SU-DHL-6 (cell line): Measurements from ENCODE around the gene FHIP2A.
A peak's percentile ranks its signal among the peaks of the same experiment; 100 is the strongest.

Experiments used
- H2AFZ ChIP-seq: fragments of 200-600 bp; sonication (generic); 2 replicates; pipeline ENCODE4 v1.6.1; 2014; ENCODE audit warnings: low read depth, mild to moderate bottlenecking, moderate library complexity, mixed read lengths, antibody characterized with exemption, low read length; ENCODE audit not compliant: severe bottlenecking
- H3F3A ChIP-seq: fragments of 200-600 bp; shearing (Covaris generic); 2 replicates; pipeline ENCODE4 v1.6.0; 2016; ENCODE audit warnings: antibody characterized with exemption, mild to moderate bottlenecking; ENCODE audit not compliant: insufficient read depth
- H3K27ac ChIP-seq: fragments of 200-600 bp; sonication (generic); 2 replicates; pipeline ENCODE4 v1.5.1; 2016; ENCODE audit warnings: low read depth, mild to moderate bottlenecking, low read length, moderate library complexity, mixed read lengths
- H3K27me3 ChIP-seq: fragments of 200-600 bp; sonication (generic), shearing (Covaris generic); 2 replicates; pipeline ENCODE4 v1.6.0; 2014; ENCODE audit warnings: mild to moderate bottlenecking, low read length
- H3K36me3 ChIP-seq: fragments of 200-600 bp; sonication (generic); 2 replicates; pipeline ENCODE4 v1.6.1; 2014; ENCODE audit warnings: mild to moderate bottlenecking, low read length, mixed read lengths
- H3K4me2 ChIP-seq: fragments of 300-600, 200-600 bp; shearing (Covaris generic), sonication (generic); 2 replicates; pipeline ENCODE4 v1.6.0; 2014; ENCODE audit warnings: low read length, low read depth, mild to moderate bottlenecking; ENCODE audit not compliant: poor library complexity, severe bottlenecking
- H3K4me3 ChIP-seq: fragments of 200-600 bp; sonication (generic); 2 replicates; pipeline ENCODE4 v1.5.1; 2014; ENCODE audit warnings: antibody characterized with exemption, low read length, mild to moderate bottlenecking, mixed read lengths; ENCODE audit not compliant: insufficient read depth, poor library complexity, severe bottlenecking
- H3K79me2 ChIP-seq: fragments of 200-600 bp; sonication (generic); 2 replicates; pipeline ENCODE4 v1.6.1; 2014; ENCODE audit warnings: mild to moderate bottlenecking, low read length, moderate library complexity; ENCODE audit not compliant: insufficient read depth
- H3K9ac ChIP-seq: fragments of 200-600 bp; sonication (generic); 2 replicates; pipeline ENCODE4 v1.7.0; 2014; ENCODE audit warnings: mild to moderate bottlenecking, low read length
- H3K9me2 ChIP-seq: fragments of 200-600 bp; sonication (generic); replicated peaks from 2 replicates; pipeline ENCODE4 v1.6.1; 2014; ENCODE audit warnings: low read length; ENCODE audit not compliant: insufficient read depth
- H3K9me3 ChIP-seq: fragments of 200-600 bp; sonication (generic); 2 replicates; pipeline ENCODE4 v1.6.1; 2014; ENCODE audit warnings: low read length, mixed read lengths; ENCODE audit not compliant: insufficient read depth
- H4K20me1 ChIP-seq: fragments of 200-600 bp; sonication (generic); 2 replicates; pipeline ENCODE4 v1.6.1; 2014; ENCODE audit warnings: low read depth, mild to moderate bottlenecking, antibody characterized with exemption, low read length, moderate library complexity, mixed read lengths
- EZH2phosphoT487 ChIP-seq: fragments of 200-600 bp; sonication (generic), shearing (Covaris generic); conservative IDR thresholded peaks from 2 replicates; pipeline ENCODE4 v1.6.1; 2018; ENCODE audit warnings: mild to moderate bottlenecking, antibody characterized with exemption, low read length, moderate library complexity, mixed read lengths
- TF ChIP-seq, protein P1 (sequence below): fragments of 200-600 bp; sonication (generic); IDR thresholded peaks from one replicate; pipeline ENCODE4 v1.5.1; 2017; ENCODE audit warnings: antibody characterized with exemption, mild to moderate bottlenecking, low read length, moderate library complexity; ENCODE audit not compliant: insufficient read depth, poor library complexity, severe bottlenecking

FHIP2A gene

DNA sequence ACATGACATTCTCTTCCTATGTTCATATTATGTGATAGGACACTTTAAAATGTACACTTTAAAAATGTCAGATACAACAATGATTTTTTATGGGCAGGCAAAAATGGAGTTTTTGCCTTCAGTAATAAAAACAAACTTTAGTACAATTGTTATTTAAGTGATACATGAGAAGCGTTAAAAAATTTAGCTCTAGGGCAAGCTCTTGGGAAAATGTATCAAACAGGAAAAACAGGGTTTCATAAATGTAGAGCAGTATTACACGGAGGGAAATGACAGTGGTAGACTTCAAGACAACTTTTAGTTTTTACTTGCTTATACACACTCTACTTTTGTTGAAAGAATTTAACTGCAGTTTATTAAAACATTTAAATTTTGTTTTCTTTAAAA lies 1.5 kb downstream of the FHIP2A start:
- no peaks in the 10 kb centered on the region for H4K20me1 ChIP-seq
- H3K9me3 ChIP-seq: no peaks in the 10 kb centered on the region
- H3F3A ChIP-seq: no peaks in the 10 kb centered on the region
- peak overlapping the region; percentile 51 for H3K4me3 ChIP-seq
- TF ChIP-seq, protein P1, sequence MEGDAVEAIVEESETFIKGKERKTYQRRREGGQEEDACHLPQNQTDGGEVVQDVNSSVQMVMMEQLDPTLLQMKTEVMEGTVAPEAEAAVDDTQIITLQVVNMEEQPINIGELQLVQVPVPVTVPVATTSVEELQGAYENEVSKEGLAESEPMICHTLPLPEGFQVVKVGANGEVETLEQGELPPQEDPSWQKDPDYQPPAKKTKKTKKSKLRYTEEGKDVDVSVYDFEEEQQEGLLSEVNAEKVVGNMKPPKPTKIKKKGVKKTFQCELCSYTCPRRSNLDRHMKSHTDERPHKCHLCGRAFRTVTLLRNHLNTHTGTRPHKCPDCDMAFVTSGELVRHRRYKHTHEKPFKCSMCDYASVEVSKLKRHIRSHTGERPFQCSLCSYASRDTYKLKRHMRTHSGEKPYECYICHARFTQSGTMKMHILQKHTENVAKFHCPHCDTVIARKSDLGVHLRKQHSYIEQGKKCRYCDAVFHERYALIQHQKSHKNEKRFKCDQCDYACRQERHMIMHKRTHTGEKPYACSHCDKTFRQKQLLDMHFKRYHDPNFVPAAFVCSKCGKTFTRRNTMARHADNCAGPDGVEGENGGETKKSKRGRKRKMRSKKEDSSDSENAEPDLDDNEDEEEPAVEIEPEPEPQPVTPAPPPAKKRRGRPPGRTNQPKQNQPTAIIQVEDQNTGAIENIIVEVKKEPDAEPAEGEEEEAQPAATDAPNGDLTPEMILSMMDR: no peak
- TF ChIP-seq EZH2phosphoT487: no peak
- H3K36me3 ChIP-seq: no peaks in the 10 kb centered on the region
- H3K9me2 ChIP-seq: no peaks in the 10 kb centered on the region
- peak overlapping the region; percentile 61 for H2AFZ ChIP-seq
- H3K9ac ChIP-seq: peak overlapping the region; percentile 76; the same call in 1 of the 2 replicates
- no peak overlapping the region for H3K27ac ChIP-seq
- peak overlapping the region; percentile 53 for H3K4me2 ChIP-seq
- H3K79me2 ChIP-seq: no peaks in the 10 kb centered on the region
- no peaks in the 10 kb centered on the region for H3K27me3 ChIP-seq

DNA sequence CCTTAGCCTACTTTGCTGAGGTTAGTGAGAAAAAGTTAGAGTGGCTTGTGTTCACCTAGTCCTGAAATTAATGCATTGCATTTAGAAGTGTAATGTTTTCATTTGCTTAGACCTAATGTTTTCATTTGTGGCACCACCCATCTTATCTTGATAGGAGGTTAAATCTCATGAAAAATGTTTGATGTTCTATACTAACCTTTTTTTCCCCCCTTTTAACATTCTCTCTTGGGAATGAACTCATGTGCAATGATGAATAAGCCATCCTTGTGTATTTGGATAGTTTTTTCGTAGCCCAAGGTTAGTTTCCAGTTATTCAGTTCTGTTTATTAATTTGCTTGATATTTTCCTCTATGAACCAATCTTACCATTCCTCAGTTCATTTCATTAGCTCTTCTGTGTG lies 2.8 kb downstream of the FHIP2A start:
- TF ChIP-seq, protein P1: no peak
- TF ChIP-seq EZH2phosphoT487: no peak
- Histone ChIP-seq H3K9me3 (no peaks in the 10 kb centered on the region), H3K79me2 (no peaks in the 10 kb centered on the region), H2AFZ (no peak overlapping the region), H3K27ac (no peak overlapping the region), H3K9ac (no peak overlapping the region), H4K20me1 (no peaks in the 10 kb centered on the region), H3K36me3 (no peaks in the 10 kb centered on the region), H3K27me3 (no peaks in the 10 kb centered on the region), H3K9me2 (no peaks in the 10 kb centered on the region), H3F3A (no peaks in the 10 kb centered on the region), H3K4me3 (no peak overlapping the region), H3K4me2 (no peak overlapping the region)

DNA sequence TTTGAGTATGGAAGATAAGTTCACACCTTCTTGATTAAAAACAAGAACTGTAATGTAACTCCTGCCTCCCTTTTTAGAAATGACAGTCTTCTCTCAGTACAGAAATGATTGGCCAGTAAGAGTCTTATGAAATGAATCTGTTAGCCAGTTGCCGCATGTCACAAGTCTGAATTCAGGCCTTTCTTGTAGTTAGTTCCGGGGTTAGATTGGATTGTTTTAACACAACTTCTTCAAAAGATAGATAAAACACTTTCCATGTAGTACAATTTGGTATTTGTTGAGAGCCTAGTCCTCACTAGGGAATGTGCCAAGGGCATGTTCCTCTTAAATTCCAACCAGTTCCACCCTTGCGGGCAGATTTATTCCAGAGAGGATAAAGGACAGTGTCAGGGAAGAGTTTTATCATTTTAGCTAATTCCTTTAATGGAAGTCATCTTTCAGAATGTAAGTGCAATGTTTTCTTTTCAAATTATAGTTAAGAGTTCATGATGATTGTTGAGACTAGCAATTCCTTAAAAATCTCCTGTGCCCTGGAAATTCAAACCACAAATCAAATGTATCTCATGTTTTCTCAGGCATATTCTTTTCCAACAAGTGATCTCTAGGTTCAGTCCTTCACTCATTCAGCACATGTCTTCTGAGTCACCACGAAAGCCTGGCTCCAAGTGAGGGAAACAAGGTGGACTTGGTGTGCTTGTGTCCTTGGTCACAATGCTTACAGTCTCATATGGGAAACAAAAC lies 4.1 kb downstream of the FHIP2A start:
- H3K9ac ChIP-seq: no peak overlapping the region
- no peaks in the 10 kb centered on the region for H3F3A ChIP-seq
- no peaks in the 10 kb centered on the region for H3K9me3 ChIP-seq
- no peaks in the 10 kb centered on the region for H3K79me2 ChIP-seq
- H2AFZ ChIP-seq: no peak overlapping the region
- no peak overlapping the region for H3K4me3 ChIP-seq
- H3K27ac ChIP-seq: no peak overlapping the region
- no peaks in the 10 kb centered on the region for H3K36me3 ChIP-seq
- no peak overlapping the region for H3K4me2 ChIP-seq
- no peaks in the 10 kb centered on the region for H4K20me1 ChIP-seq
- no peaks in the 10 kb centered on the region for H3K27me3 ChIP-seq
- H3K9me2 ChIP-seq: no peaks in the 10 kb centered on the region
- TF ChIP-seq EZH2phosphoT487: no peak
- TF ChIP-seq, protein P1: no peak
